Brain microvascular endothelial cell (primary cell): Measurements from ENCODE around the gene NECAP2.

Experiments
- DNase-seq: peaks from one replicate; pipeline ENCODE4 v3.0.0-alpha.2; 2020
- H3K27ac ChIP-seq: fragments of 250-450 bp; sonication (Bioruptor Pico); 2 replicates; pipeline ENCODE4 v1.5.1; 2020; ENCODE audit warnings: mild to moderate bottlenecking, moderate library complexity
- H3K27me3 ChIP-seq: fragments of 250-450 bp; sonication (Bioruptor Pico); replicated peaks from 2 replicates; pipeline ENCODE4 v1.5.1; 2020; ENCODE audit warnings: mild to moderate bottlenecking
- H3K36me3 ChIP-seq: fragments of 250-450 bp; sonication (Bioruptor Pico); replicated peaks from 2 replicates; pipeline ENCODE4 v1.5.1; 2020; ENCODE audit warnings: mild to moderate bottlenecking
- H3K4me3 ChIP-seq: 2 replicates; pipeline ENCODE4 v1.5.1; 2011; ENCODE audit warnings: low read depth, mild to moderate bottlenecking, control low read depth, low read length, moderate library complexity
- CTCF ChIP-seq: IDR thresholded peaks from 2 replicates; pipeline ENCODE4 v1.5.1; 2011; ENCODE audit warnings: low read depth, mild to moderate bottlenecking, moderate library complexity, low read length, control low read depth, inconsistent platforms; ENCODE audit errors: missing control alignments
- in situ Hi-C: cut with HindIII; loops from 2 replicates; pipeline ENCODE4 v1.10.0; 2017; ENCODE audit warnings: low sequenced_read_pairs, low pct_ligation_motif_present

NECAP2 gene

GRCh38 chr1:16458831-16459230 is 18.3 kb downstream of the NECAP2 start:
- in situ Hi-C loops = no loop called here
- Histone ChIP-seq H3K27me3 (no peaks in the 10 kb centered on the region), H3K4me3 (no peak overlapping the region), H3K36me3 (peaks cover 66% of the 10 kb centered on the region), H3K27ac (no peak overlapping the region)
- no peak for DNase-seq
- no peak for TF ChIP-seq CTCF

DNA sequence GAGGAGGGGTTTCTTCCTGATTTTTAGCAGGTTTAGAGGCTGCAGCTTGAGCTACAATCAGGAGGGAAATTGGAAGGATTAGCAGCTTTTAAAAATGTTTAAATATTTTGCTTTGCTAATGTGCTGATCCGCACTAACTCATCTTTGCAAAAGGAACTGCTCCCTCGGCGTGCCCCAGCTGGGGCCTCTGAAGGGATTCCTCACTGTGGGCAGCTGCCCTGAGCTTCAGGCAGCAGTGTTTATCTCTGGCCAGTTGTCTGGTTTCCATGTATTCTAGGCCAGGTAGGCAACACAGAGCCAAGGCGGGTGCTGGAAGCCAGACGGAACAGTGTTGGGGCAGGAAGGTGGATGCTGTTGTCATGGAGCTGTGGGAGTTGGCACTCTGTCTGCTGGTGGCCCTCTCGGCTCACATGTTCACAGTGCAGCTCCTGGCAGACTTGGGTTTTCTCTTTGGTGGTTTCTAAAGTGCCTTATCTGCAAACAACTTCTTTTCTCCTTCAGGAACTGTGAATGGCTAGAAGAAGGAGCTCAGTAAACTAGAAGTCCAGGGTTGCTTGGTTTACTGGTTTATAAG is 18.9 kb downstream of the NECAP2 start:
- no peaks in the 10 kb centered on the region for H3K27me3 ChIP-seq
- H3K36me3 ChIP-seq = peaks cover 62% of the 10 kb centered on the region
- no peak for TF ChIP-seq CTCF
- in situ Hi-C loops = no loop called here
- no peak overlapping the region for H3K27ac ChIP-seq
- H3K4me3 ChIP-seq = no peak overlapping the region
- no peak for DNase-seq

GRCh38 chr1:16461681-16462080 is 21.2 kb downstream of the NECAP2 start:
- no peak for DNase-seq
- Histone ChIP-seq H3K4me3 (no peak overlapping the region), H3K27me3 (no peaks in the 10 kb centered on the region), H3K36me3 (peaks cover 53% of the 10 kb centered on the region), H3K27ac (no peak overlapping the region)
- in situ Hi-C loops = no loop called here
- TF ChIP-seq CTCF = no peak

DNA sequence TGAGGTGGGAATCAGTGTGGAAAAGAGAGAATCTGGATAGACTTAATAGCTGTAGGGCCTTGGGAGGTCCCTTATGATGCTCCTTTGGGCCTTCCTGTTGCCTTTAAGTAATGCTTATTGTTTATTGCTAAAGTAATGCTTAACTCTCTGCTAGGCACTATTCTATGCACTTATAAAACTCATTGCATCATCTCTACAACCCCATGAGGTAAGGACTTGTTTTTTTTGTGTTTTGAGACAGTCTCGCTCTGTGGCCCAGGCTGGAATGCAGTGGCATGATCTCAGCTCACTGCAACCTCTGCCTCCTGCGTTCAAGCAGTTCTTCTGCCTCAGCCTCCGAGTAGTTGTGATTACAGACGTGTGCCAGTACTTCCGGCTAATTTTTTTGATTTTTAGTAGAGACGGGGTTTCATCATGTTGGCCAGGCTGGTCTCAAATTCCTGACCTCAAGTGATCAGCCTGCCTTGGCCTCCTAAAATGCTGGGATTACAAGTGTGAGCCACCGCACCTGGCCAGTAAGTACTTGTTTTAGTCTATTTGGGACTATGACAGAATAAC is 22.3 kb downstream of the NECAP2 start:
- peaks cover 47% of the 10 kb centered on the region for H3K36me3 ChIP-seq
- in situ Hi-C loops = no loop called here
- H3K27ac ChIP-seq = no peak overlapping the region
- no peak overlapping the region for H3K4me3 ChIP-seq
- no peaks in the 10 kb centered on the region for H3K27me3 ChIP-seq
- TF ChIP-seq CTCF = no peak
- no peak for DNase-seq

DNA sequence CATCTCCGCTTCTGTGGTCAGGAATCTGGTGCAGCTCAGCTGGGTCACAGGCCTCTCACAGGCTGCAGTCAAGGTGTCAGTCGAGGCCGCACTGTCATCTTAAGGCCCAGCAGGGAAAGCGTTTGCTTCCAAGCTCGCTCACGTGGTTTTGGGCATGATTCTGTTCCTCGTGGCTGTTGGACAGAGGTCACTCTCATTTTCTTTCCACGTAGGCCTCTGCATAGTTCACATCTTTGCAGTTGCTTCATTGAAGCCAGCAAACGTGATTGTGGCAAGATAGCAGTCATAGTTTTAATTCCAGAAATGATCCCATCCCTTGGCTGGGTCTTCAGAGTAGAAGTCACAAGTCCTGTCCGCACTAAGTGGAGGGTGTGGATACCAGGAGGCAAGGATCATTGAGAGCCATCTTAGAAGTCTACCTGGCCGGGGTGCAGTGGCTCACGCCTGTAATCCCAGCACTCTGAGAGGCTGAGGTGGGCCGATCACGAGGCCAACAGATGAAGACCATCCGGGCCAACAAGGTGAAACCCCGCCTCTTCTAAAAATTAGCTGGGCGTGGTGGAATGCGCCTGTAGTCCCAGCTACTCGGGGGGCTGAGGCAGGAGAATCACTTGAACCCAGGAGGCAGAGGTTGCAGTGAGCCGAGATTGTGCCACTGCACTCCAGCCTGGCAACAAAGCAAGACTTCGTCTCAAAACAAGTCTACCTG is 24.5 kb downstream of the NECAP2 start:
- in situ Hi-C loops = no loop called here
- DNase-seq = peak; percentile 5
- Histone ChIP-seq H3K4me3 (no peak overlapping the region), H3K27ac (no peak overlapping the region), H3K27me3 (no peaks in the 10 kb centered on the region), H3K36me3 (peaks cover 30% of the 10 kb centered on the region)
- TF ChIP-seq CTCF = no peak
